HG03354 (cell line): Measurements from ENCODE around the gene BRIX1.
"Not testable (repeated sequence)": the region's sequence is repeated elsewhere in the genome, so short reads cannot be mapped to it uniquely, and the experiment has no call there.

ENCODE experiments used
- ATAC-seq: cut with Tn5 transposase; IDR thresholded peaks from one replicate; pipeline ENCODE4 v1.9.1; 2021; ENCODE audit warnings: mild to moderate bottlenecking; ENCODE audit not compliant: unreplicated experiment, poor library complexity, severe bottlenecking

BRIX1 gene

DNA sequence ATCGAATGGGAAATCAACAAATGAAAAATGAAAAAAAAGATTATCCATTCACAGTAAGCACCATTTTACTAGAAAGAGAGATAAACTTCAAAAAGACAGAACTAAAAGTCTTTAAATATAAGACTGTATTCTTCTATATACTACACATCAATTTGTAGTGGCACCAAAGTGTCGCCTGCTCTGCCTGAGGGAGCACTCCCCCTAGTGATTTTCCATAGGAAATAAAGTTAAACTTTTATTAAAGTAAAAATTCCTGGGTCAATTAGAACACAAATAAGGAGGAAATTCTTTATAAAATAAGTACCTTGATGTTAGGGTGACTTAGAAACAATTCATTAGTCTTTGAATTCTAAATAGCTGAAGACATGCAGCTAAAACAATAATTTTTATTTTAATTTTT is 9.9 kb upstream of the BRIX1 start:
- ATAC-seq, result no peak

DNA sequence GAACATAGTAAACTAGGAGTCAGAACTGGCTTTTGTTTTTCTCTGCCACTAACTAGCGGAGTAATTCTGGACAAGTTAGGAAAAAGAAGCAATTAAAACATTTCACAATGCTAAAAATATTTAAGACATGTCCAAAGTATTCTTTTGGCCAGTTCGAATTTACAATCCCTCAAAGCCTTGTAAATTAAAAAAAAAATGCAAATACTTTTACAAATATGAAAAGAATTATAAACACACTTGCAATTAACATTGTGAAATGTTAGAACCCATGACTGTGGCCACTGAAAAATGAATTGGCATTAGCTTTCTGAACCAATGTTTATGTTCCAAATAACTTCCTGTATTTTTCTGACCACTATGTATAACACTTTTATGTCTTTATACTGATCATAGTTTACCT is 2.4 kb upstream of the BRIX1 start:
- ATAC-seq, result no peak

GRCh38 chr5:34914671-34915138 is 806 bp upstream of the BRIX1 start:
- ATAC-seq, result peak; percentile 21

DNA sequence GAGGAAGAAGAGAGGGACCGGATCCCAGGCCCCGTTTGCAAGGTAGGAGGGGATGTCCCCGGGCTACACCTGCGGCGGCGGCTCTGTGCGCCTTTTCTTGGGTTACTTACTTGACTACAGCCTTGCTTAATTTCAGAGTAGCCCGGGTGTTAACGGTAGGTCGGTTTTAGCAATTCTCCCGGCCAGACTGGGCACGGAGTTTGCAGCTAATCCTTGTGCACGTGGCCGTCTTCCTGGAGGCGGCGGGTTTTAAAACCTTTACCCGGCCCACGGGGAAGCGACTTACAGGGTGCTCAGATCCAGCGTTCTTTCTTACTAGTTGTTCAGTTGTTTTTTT is 313 bp downstream of the BRIX1 start:
- peak; percentile 20 for ATAC-seq

DNA sequence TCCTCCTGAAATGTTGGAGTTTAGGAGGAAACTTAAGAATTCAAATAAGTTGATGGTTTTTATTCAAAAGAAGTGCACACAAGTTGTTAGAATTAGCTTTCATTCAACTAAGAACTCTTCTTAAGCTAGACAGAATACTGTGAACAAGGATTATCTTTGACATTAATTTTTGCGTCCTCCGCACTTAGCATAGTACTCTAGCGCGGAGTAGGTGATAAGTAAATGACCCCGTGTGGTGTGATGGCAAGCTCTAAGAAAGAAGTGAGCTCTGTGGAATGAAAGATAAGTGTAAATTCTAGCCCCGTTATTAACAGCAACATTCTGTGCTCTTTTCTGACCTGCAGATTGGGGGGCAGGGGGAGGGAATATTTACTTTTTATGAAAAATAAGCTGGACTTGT is 1.0 kb downstream of the BRIX1 start:
- no peak for ATAC-seq

GRCh38 chr5:34918025-34918424 is 2.5 kb downstream of the BRIX1 start:
- no peak for ATAC-seq

DNA sequence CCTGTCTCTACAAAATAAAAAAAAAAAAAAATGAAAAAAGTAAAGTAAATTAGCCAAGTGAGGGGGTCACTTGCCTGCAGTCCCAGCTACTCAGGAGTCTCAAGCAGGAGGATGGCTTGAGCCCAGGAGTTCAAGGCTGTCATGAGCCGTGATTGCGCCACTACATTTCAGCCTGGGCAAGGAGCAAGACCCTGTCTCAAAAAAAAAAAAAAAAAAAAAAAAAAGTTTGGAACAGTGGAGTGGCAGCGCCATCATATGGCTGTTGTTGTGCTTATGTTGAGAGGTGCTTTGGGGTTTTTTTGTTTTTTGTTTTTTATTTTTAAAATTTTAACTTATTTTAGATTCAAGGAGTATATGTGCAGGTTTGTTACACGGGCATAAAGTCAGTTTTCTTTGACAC is 3.6 kb downstream of the BRIX1 start:
- no peak for ATAC-seq

- not testable (repeated sequence) for ATAC-seq
Observed at GRCh38 chr5:34923256-34923655, 7.7 kb downstream of the BRIX1 start.

GRCh38 chr5:34923694-34924461 is 8.4 kb downstream of the BRIX1 start:
- ATAC-seq, result no peak

DNA sequence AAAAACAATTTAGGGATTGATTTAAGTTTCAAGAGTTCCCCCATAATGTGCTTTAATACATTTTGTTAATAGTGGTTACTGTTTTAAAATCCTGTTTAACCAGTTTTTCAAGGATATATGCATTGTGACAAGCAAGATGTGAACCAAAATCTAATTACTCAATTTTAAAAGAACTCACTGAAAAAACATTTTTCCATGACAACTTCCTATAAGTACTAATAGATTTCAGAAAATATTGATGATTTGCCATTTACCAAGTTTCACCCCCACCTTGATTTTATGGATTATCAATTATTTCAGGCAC is 8.9 kb downstream of the BRIX1 start:
- no peak for ATAC-seq

GRCh38 chr5:34926318-34926888 is 10.9 kb downstream of the BRIX1 start:
- no peak for ATAC-seq

GRCh38 chr5:34927785-34928184 is 12.3 kb downstream of the BRIX1 start:
- ATAC-seq, result no peak

GRCh38 chr5:34928267-34928666 is 12.8 kb downstream of the BRIX1 start:
- ATAC-seq, result no peak

DNA sequence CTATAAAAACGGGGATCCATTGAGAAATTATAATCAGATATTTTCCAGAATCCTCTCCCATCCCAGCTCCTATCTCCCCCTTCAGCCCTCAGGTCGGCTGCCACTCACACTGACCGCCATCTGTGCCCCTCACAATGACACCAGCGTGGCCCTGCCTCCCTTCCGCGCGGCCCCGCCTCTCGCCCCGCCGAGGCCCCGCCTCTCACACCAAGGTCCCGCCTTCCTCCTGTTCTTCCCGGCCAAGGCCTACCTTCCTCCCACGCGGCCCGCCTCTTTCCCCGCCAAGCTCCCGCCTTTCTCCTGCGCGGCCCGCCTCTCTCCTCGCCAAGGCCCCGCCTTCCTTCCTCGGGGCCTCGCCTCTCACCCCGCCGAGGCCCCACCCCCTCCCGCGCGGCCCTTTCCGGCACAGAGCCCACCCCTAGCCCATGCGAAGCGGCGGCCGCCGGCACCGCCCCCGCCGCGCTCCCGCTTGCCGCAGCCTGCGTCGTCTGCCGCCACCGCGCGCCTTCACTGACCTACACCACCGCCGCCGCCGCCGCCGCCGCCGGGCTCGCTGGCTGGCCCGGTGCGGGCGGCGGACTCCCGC is 13.7 kb downstream of the BRIX1 start, which contains the start of gene DNAJC21:
Gene DNAJC21 (plus strand): TSS at position 426 of the 586 bp plus-strand sequence. CDS start 261 bp downstream, outside the sequence.
- peak; percentile 90 for ATAC-seq

- peak; percentile 80 for ATAC-seq
Observed at GRCh38 chr5:34929720-34930461, 14.4 kb downstream of the BRIX1 start.

DNA sequence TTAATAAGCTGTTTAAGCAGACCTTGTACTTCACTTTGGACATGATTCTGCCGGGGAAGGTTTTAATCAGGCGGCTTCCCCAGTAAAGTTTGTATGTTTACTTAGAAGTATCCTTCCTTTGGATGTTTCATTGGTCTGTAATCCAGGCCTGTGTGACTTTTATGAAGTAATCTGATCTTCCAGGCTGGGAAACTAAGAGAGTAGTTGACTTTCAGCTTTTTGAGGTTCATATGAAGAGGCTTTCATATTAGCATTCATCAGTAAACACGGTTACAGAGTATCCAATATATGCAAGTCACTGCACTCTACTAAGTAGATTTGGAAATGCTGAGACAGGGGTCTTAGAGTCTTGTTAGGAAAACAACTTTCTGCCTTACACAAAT is 14.9 kb downstream of the BRIX1 start:
- no peak for ATAC-seq

GRCh38 chr5:34930870-34931269 is 15.4 kb downstream of the BRIX1 start:
- no peak for ATAC-seq

- no peak for ATAC-seq
Observed at GRCh38 chr5:34932947-34933346, 17.4 kb downstream of the BRIX1 start.

DNA sequence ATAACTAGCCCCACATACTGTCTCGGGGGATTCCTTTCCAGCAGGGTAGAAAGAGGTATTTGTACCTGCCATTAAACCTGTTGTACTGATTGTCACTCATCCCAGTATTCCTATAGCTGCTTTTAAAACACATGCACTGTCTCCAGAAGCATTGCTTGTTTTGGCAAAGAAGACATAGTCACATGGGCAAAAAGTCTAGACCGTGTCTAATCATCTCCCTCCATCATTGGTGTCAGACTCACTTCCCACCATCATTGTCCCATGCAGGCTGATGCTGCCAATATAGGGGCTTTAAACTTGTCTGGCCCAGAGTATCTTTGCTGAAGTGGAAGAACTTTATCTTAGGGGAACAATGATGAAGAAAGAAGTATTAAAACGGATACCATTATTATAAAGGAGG is 26.4 kb downstream of the BRIX1 start:
- no peak for ATAC-seq

- no peak for ATAC-seq
Observed at GRCh38 chr5:34944044-34944443, 28.5 kb downstream of the BRIX1 start.
